AG04449 (cell line): Measurements from ENCODE around the gene KRTAP3-1.

ENCODE experiments used
- CTCF ChIA-PET: fragments of 350-600 bp; formaldehyde crosslinking; extraction: SDS; loops from one replicate; lab custom pipeline; 2021; ENCODE audit warnings: antibody characterized with exemption; lab: Yijun Ruan, JAX
- POLR2A ChIA-PET: fragments of 400-600, 350-600 bp; formaldehyde crosslinking; extraction: SDS; loops from one replicate; lab custom pipeline; 2020; ENCODE audit warnings: antibody characterized with exemption, inconsistent platforms; lab: Yijun Ruan, JAX
- DNase-seq: peaks from one replicate; pipeline ENCODE4 v3.0.0-alpha.2; 2010; ENCODE audit warnings: low read depth, low spot score
- H3K4me3 ChIP-seq: 2 replicates; pipeline ENCODE4 v1.5.1; 2011; ENCODE audit warnings: low read depth, mild to moderate bottlenecking, control low read depth, low read length
- TF ChIP-seq, protein P1 (sequence below): IDR thresholded peaks from one replicate; pipeline ENCODE4 v1.5.1; 2011; ENCODE audit warnings: mild to moderate bottlenecking, moderate library complexity, low read length, control low read depth, inconsistent platforms; ENCODE audit not compliant: insufficient read depth; ENCODE audit errors: missing control alignments

The KRTAP3-1 gene

DNA sequence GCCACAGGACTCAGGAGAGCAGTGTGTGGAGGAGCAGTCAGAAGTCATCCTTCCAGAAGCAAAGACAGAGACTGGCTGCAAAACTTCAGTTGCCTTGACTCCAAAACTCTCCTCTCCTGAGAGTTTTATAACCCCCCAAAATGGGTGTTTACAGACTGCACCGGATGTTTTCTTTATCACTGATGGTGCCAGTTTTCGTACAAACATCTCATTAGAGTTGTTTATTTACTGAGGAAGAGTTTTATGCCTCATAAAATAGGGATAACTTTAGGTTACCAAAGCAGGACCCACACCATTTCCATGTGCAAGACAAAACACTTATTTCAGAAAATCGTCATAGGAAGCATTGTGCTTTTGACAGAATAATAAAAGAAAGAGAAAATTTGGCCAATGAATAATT lies 24.7 kb downstream of the KRTAP3-1 start, which contains the start of gene KRT40:
Gene KRT40, minus strand, starts transcription at position 101 of the 400 bp plus-strand sequence. Its CDS starts 53 bp downstream, at position 48.
- ChIA-PET CTCF (no interaction called here), POLR2A (no interaction called here)
- no peak for DNase-seq
- H3K4me3 ChIP-seq = no peak within 1 kb of the TSS
- TF ChIP-seq, protein P1, sequence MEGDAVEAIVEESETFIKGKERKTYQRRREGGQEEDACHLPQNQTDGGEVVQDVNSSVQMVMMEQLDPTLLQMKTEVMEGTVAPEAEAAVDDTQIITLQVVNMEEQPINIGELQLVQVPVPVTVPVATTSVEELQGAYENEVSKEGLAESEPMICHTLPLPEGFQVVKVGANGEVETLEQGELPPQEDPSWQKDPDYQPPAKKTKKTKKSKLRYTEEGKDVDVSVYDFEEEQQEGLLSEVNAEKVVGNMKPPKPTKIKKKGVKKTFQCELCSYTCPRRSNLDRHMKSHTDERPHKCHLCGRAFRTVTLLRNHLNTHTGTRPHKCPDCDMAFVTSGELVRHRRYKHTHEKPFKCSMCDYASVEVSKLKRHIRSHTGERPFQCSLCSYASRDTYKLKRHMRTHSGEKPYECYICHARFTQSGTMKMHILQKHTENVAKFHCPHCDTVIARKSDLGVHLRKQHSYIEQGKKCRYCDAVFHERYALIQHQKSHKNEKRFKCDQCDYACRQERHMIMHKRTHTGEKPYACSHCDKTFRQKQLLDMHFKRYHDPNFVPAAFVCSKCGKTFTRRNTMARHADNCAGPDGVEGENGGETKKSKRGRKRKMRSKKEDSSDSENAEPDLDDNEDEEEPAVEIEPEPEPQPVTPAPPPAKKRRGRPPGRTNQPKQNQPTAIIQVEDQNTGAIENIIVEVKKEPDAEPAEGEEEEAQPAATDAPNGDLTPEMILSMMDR = no peak

DNA sequence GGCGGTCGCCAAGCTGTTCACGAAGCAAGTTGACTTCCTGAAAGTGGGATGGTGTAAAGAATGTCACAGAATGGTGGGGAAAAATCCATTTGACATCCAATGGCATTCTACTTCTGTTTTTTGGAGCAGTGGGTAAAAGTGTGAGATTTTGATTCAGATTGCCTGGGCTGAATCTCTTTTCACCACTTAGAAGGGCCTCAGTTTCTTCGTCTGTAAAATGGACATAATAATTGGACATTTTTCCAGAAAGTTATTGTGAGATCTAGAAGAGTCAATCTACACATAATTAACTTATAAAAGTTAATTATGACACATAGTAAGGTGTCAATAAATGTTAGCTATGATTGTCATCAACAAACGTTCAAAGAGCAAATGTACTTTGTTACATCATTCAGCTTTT lies 27.8 kb downstream of the KRTAP3-1 start:
- TF ChIP-seq, protein P1 = no peak
- POLR2A ChIA-PET = no interaction called here
- no peak overlapping the region for H3K4me3 ChIP-seq
- CTCF ChIA-PET = interaction anchor here (0.9 to 2.0 kb wide), 3 partner anchors 14 to 57 kb away, joined by 3 to 6 read pairs (median 5); partner anchors contain the start of gene KRT39
- DNase-seq = no peak

DNA sequence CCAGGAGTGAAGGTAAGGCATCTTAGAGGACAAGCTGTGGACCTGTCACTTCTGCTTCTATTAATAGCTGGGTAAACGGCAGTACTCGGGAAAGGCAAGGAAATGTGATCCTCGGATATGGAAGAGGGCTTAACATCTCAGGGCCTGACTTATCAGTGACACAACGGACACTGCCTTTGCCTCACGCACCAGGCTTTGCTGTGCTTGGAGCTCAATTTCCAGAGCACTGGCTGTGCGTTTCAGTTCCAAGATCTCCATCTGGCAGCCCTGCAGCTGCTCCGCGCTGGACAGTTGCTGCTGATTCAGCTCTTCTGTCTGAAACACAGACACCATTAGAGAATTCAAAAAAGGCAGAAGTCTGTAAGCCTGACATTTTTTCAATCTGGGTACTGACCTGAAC lies 28.3 kb downstream of the KRTAP3-1 start:
- TF ChIP-seq, protein P1 = no peak
- no peak for DNase-seq
- H3K4me3 ChIP-seq = no peak overlapping the region
- ChIA-PET POLR2A (no interaction called here), CTCF (interaction anchor here (0.9 to 2.0 kb wide), 4 partner anchors 14 to 58 kb away, joined by 3 to 6 read pairs (median 4); partner anchors contain the start of gene KRT39)

DNA sequence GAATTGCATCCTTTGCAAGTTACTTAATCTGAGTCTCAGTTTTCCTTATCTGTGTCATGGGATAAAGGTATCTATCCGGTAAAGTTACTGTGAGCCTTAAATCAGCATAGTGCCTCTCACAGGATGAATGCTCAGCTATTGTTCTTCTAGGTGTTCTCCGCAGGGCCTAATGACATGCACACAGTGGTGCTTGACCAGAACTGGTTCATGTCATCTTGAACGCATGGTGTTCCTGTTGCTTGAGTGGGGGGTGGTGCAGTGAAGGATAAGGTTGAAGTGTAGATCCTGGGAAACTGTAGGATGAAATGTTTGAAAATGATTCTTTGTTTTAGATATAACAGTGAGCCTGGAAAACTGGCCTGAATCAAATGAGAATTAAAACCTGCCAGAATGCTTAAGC lies 28.8 kb downstream of the KRTAP3-1 start:
- ChIA-PET POLR2A (interaction anchor here (0.6 kb wide), 1 partner anchor 106 kb away, joined by 3 read pairs; no protein-coding TSS in a partner anchor), CTCF (interaction anchor here (0.9 to 2.0 kb wide), 3 partner anchors 13 to 18 kb away, joined by 3 to 6 read pairs (median 5); partner anchors contain the start of gene KRT39)
- H3K4me3 ChIP-seq = no peak overlapping the region
- TF ChIP-seq, protein P1 = no peak
- DNase-seq = no peak

DNA sequence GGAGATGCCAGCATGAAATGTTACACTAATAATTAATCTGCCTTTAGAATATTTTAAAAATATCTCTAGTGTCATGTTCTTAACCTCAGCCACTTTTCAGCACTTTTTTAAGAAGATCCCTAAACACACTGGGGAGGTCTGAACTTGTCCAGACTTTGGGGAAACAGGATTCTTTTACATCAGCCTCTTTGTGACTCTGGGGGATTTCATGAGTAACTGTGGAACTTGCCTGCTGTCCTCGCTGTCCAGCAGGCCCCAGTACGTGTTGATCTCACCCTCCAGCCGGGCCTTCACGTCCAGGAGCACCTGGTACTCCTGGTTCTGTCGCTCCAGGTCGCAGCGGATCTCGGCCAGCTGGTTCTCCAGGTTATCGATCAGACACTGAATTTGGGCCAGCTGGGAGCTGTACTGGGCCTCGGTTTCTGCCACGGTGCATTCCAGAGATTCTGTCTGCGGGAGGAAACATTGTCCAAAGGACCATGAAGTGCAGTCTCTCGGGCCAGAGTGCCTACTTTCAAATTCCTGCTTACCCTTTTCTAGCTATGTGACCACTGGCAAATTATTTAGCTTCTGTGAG lies 30.3 kb downstream of the KRTAP3-1 start:
- ChIA-PET CTCF (interaction anchor here (0.6 to 1.0 kb wide), 2 partner anchors 14 to 1868 kb away, joined by 3 read pairs; no protein-coding TSS in a partner anchor), POLR2A (no interaction called here)
- TF ChIP-seq, protein P1 = no peak
- DNase-seq = no peak
- H3K4me3 ChIP-seq = no peak overlapping the region

DNA sequence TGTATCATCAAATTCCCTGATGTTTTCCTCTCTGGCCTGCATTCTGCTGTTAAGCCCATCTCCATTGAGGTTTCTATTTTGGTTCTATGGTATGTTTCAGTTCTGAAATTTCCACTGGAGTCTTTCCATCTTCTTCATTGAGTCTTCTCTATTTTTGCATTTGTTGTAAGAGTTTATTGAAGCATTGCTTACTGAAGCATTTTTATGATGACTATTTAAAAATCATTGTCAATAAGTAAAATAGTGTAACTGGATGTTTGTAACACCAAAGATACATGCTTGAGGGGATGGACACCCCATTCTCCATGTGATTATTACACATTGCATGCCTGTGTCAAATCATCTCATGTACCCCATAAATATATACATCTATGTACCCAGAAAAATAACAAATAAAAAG lies 33.4 kb downstream of the KRTAP3-1 start:
- ChIA-PET CTCF (no interaction called here), POLR2A (no interaction called here)
- DNase-seq = no peak
- no peak overlapping the region for H3K4me3 ChIP-seq
- TF ChIP-seq, protein P1 = no peak
